GM19035 (cell line): ENCODE measurements around the gene SLK.

ENCODE experiments used
- ATAC-seq: cut with Tn5 transposase; IDR thresholded peaks from one replicate; pipeline ENCODE4 v1.9.1; 2021; ENCODE audit not compliant: unreplicated experiment

The SLK gene

DNA sequence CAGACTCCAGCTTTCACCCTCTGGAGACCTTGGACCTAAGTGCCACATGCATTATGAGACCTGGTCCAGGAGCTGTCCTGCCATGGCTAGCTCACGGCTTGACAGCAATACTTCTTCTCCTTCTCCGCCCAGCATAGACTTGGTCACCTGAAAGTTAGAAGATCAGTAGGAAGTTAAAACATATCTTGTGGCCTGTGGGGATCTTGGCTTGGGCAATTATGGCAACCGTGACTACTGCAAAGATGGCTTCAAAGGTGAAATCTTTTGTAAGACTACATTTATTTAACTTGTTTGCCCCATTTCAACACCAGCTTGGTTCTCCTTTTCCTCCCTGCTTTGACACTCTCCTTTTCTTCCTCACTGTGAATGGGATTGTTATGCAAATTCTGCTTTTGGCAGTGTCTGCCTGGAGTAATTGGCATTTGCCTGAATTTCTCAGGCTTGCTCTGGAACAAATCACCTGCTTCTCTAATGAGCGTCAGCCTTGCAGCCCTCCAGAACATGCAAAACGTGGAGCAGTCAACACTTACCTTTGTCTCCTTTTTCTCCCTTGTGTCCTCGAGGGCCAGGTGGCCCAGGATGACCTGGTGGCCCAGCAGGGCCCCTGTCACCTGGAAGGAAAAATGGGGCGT is 65.3 kb downstream of the SLK start:
- no peak for ATAC-seq

DNA sequence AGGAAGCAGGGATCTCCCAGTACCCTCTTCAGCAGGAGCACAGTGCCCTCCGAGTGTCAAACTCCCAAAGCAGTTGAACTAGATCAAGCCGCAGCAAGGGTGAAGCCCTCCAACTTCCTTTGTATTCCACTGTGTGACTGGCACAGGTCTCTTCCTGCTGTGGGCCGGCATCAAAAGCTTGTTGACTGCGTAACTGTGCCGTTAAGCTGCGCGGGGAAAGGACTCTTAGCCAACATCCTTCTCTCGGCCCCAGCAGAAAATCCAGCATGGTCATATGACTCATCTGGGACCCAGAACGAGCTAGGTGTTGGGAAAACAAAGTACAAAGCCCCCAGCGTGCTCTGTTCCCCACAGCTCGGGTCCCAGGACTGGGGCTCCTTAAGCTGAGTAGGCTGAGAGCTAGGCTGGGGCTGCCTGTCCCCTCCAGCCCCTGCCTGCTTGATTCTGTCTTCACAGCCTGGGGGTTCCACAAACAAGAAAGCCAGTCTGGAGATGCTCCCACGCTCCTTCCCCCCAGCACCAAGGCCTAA is 66.5 kb downstream of the SLK start:
- no peak for ATAC-seq

DNA sequence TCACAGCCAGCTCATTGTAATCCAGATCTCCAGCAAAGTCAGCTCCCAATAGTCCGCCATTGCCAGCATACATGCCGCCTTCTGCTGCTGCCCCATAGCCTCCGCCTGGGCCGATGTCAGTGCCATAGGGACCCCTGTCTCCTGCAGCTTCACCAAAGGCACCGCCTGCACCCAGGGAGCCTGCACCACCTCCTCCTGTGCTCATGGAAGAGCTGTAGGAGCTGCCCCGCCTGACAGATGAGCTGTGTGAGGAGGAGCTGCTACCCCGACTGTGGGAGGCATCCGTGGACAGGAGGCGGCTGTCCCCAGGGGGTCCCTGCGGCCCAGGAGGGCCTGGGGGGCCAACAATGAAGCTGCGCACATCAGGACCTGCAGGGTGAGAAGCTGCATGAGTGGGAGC is 67.0 kb downstream of the SLK start:
- no peak for ATAC-seq

DNA sequence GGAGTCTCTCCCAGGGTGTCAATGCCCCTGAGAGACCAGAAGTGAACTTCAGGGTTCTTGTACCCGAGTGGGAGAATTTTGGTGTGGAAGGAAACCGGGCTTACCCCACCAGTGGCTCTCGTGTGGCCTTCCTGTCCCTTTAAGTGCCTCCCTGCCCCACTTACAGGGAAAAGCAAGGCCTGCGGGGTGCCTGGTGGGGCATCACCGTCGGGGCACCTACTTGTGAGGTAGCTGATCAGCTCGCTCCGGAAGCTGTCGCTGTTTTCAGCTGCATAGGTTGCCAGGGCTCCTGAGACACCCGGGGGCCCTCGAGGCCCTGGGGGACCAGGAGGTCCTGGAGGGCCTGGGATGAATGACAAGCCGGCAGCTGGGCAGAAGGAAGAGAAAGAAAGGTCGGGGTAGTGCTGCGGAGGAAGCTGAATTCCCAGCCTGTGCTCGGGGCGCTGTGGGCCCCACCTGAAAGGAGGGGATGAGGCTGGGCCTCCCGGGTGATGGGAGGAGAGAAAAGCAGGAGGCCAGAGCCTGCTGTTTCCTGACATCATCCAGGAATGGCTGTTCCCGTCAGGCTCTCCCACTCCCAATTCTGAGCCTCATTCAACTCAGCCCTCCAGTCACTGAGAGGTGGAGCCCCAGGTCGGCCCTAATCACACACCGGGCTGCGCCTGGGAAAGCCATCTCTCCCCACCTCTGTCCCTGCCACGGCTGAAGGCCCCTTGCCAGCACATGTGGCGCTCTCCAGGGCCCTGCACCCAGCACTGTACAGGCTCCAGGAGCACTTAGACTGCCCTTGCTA is 67.7 kb downstream of the SLK start:
- no peak for ATAC-seq

DNA sequence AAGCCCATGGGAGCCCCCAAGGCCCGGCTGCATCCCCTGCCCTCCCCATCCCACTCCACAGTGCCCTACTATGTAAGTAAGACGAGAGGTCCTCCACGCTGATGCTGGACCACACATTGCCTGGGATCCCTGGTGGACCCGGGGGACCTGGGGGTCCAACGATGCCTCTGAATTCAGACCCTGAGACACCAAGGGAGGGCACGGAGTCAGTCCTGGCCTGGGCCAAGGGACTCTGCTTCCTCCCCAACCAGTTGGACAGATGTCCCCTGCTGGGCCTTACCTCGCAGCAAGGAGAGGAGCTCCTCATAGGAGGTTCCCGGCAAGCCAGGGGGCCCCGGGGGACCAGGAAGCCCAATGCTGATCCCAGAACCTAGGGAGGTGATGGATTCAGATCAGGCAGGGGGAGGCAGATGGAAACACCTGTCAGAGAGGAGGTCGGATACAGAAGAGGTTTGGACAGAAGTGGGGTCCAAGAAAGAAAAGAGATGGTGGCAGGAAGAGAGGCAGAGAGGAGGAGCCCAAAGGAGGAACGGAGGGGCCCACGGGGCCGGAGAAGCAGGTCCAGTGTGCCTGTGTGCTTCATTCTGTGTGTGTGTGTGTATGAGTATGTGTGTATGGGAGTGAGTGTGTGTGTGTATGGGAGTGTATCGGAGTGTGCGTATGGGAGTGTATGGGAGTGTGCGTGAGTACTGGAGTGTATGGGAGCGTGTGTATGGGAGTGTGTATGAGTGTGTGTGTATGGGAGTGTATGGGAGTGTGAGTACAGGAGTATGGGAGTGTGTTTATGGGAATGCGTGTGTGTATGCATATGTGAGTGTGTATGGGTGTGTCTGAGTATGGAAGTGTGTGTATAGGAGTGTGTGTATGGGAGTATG is 68.5 kb downstream of the SLK start:
- no peak for ATAC-seq

DNA sequence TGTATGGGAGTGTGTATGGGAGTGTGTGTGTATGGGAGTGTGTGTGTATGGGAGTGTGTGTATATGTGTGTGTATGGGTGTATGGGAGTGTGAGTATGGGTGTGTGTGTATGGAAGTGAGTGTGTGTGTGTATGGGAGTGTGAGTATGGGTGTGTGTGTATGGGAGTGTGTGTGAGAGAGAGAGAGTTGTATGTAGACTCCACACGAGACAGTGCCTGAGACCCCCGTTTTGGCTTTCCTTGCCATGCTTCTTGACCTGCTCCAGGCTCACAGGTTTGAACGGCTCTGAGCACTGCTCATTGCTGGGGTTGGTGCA is 69.1 kb downstream of the SLK start:
- no peak for ATAC-seq

DNA sequence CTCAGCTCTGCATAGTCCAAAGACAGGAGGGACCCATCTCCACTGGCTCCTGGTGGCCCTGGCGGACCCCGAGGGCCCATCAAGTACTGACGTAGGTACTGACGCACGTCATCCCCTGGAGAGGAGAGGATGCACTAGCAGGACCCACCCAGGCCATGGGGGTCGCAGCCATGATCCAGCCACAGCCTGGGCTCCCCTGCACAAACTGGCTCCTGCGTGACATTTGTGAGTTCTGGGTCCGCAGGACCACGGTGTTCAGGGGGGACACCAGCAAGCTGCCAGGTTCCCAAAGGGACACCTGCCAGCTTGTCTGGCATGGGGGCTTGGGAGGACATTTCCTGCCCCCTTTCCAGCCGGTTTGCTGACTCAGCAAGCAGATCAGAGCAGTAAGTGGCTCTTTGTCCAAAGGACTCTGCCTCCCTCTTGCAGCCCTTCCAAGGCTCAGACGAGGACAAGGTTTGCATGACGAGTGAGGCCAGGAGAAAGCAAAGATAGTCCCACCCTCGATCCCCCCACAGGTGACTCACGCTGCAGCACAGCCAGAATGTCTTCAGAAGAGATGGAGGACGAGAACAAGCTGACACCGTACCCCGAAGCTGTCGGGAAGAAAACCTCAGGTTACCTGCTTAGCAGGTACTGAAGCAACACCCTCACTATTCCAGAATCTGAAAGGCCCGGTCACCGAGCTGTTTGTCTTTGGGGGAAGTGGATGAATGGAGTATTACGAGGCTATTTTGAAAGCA is 69.7 kb downstream of the SLK start:
- no peak for ATAC-seq

DNA sequence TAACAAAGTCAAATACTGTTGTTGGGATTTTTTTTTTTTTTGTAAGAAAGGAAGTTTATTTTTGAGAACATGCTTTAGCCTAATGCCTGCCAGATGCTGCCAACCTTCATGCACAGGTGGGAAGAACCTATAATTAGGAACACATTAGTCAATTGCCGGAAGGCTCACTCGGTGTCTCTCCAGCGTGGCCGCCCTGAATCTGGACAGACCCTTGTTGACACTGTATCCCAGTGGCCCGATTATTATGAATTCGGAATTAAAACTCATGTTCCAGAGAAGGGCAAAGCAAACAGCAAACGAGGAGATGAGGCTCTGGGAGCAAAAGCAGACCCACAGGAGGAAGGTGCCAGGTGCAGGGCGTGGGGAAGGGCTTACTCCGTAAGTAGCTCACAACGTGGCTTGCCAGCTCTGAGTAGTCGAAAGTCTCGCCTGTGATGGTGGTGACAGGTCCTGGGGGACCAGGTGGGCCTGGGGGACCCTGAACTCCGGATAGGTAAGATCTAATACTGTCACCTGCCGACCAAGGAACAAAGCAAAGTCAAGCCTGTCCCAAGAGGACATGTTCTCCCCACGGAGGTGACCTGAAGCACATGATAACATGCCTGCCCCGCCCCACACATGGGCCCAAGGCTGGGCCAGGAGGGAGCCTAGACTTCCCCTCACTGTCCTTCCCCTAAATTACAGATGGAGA is 70.5 kb downstream of the SLK start:
- no peak for ATAC-seq

DNA sequence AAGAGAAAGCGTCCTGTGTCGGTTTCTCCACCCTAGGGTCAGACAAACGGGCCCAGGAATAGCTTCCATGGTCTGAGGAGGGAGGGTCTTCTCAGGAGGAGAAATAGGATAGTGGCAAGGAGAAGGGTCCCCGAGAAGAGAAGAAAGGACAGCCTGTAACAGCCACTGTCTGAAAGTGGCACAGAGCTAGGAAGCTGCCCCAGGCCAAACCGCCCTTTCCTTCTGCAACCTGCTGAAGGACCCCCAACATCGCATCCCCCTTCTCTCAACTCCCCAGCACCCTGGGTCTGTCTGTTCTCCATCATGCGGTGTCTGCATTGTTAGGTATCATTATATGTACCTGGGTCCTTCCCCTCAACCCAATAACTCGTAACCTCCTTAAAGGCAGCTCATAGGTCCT is 71.6 kb downstream of the SLK start:
- no peak for ATAC-seq

DNA sequence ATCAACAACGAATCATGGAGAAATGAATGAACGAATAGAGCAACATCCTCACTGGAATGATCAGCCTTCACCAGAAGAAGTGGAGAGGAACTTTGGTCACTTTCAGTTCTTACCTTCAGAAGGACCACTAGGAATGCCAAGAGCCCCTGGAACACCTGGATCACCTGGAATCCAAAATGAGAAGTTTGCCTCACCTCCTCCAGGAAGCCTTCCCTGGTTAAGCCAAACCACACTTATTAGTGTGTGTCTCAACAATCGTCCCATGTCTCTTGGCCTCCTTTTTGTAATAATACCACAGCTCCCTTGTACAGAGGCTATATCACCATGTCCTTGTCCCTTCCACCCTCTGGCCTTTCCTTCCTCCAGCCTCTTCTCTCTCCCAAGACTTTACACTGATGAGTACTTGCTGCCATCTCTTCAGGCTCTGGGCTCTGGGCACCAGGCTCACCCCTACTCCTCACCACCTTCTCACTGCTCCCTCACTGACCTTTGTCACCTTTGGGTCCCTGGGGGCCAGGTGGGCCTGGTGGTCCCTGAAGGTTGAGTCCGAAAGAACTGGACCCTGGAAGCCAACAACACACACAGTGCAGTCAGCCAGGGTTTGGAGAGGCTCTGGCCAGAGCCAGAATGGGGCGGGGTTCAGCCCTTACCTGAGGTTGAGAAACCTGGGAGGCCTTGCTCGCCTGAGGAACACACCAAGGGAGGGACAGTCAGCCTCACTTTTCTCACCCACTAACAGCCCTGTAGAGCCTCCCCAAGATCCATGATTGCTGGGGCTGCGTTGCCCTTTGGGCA is 72.2 kb downstream of the SLK start:
- no peak for ATAC-seq

DNA sequence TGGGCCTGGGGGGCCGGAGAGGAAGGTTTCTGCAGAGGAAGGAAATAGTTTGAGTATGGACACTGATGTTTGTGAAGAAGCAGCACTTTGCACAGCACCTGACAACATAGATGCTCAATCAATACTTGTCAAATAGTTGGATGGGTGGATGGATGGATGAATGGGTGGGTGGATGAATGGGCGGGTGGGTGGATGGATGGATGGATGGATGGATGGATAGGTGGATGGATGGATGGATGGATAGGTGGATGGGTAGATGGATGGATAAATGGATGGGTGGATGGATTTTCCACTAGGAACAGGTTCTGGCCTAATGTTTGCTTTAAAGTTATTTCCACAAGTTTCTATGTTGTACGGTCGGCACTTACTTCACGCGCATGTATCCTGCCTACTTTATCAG is 73.4 kb downstream of the SLK start:
- ATAC-seq: no peak

DNA sequence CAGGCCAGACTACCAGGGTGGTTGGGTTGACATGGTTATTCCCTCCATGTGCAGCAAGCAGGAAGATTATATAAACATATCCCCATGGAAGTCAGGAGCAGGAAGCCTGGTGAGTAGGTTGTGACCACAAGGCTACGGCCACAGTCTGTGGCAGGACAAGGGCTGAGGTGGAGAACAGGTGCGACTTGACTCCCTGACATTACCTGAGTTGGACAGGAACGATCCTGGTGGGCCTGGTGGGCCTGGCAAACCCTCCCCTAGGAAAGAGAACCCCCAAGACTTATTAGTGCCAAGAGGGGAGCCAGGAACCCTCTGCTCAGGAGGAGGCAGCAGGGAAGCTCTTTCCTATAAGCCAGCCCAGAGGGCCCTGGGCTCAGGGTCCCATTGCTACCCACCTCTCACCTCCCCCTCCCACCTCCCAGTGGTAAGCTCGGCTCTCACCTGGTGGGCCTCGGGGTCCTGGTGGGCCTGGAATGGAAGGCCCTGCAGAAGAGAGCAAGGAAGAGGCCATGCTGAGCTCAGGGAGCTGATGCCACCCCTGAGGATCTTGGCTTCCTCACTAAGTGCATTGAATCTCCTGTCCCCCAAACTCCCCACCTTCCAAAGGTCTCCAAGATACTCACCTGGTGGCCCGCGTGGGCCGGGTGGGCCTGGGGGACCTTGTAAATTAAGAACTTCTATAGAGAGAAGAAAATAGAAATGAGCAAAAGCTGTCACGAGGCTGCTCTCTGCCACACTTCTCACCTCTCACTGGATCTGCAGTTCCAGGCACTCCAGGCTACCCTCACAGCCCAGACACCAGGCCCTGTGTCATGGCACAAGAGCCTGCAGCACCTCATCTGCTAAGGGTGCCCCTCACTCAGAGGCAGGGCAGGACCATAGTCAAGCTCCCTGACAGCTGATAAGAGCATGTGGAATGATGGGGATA is 74.2 kb downstream of the SLK start:
- no peak for ATAC-seq

DNA sequence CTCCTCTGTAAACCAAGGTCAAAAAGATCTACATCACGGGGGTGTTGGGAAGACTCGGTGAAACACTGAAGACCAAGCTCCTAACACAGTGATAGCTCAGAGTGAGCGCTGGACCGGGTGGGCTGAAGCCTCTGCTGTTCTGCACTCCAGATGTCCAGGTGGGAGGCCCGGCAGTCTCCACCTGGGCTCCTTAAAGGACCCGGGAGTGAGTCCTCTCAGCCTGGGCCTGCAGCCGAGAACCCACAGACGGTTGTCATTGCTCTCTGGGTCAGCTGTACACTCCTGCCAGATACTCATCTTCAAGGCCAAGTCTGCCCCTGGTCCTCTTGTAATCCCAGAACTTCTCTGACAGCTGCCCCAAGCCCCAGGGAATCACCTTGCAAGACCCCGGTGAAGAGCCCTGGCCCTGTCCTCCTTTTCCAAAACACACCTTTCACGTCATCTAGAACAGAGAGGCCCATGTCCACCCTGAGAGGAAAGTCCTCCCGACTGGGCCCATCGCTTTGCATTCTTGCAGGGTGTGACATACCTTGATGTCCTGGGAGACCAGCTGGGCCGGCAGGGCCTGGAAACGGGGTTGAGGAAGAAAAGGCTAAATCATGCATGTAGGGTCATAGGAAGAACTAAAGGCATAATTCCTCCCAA is 75.1 kb downstream of the SLK start:
- no peak for ATAC-seq

DNA sequence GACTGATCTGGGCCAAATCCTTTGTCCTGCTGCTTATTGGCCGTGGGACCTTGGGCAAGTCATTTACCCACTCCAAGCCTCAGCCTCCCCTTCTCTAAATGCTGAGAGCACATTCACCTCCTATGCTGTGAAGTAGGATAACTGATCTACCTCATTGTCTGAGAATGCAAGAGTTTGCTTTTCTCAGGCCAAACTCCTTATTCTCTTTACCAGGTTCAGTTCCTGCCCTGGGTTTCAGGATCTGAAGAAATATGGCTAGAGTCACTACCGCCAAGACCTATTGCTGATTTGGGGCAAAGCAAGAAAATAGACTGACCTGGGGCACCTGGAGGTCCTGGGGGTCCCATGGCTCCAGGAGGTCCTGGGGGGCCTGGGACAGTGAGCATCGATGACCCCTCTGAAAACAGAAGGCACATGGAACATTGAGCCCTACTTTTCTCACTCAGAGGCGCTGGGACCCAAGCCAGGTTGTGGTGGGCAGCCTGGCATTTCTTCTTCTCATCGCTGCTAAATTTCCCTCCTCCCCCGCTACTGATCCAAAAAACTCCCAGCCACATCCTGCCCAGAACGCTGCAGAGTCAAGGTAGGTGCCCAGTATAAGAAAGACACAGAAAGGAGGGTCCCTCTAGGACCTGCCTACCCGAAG is 76.4 kb downstream of the SLK start:
- ATAC-seq: no peak

DNA sequence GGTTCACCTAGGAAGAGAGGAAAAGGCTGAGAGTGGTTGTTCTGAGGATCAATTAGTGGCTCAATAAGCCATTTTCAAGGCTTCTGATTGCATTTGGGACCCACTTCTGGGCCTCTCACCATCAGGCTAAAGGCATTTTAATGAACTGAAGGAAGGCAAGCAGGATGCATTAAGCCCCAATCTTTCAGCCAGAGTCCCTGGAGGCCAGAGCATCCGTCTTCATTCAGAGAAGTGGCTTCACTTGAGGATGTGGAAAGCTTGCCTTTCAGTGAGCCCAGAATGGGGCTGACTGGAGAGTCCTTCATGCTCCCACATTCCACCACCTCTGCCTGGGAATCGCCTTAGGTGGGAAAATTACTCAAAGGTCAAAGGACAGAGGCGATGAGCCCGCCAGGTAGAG is 76.9 kb downstream of the SLK start:
- ATAC-seq: no peak

DNA sequence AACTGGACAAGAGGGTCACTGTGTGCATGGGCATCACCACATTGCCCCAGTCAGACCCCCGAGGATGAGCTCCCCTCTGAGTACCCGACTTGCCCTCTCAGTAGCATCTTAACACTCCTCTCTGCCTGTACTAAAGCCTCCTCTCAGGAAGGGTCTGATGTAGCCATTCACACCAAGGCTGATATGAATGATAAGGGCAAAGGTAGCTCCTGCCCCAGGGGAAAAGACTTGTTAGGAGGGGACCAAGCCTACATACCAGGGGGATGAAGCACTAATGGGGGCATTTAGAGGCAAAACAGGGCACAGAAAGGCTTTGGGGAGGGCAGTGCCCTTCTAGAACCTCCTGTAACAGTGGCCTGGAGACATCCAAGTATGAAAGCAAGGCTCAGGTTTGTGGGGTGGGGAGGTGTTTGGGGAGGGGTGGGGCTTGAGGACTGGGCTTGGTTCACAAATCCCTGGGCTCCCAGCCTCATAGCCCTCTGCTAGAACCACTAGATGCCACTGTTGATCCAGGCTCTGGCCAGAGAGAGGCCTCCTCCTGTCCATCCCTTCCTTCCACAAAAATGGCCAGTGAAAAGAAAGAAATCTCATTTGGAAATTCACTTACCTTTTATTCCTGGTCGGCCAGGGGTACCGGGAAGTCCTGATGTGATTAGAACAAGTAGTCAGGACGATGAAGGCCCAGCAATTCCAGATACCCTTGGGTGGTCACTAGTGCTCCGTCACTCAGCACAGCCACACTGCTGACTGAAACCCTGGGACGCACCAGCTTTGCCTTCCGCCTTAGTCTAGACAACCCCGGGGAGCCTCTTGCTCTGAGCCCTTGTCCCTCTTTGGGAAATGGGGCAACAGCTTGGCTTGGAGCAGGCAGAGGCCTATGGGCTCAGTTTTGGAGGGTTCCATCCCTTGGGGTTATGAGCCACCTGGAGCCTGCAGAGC is 78.5 kb downstream of the SLK start:
- ATAC-seq: no peak

DNA sequence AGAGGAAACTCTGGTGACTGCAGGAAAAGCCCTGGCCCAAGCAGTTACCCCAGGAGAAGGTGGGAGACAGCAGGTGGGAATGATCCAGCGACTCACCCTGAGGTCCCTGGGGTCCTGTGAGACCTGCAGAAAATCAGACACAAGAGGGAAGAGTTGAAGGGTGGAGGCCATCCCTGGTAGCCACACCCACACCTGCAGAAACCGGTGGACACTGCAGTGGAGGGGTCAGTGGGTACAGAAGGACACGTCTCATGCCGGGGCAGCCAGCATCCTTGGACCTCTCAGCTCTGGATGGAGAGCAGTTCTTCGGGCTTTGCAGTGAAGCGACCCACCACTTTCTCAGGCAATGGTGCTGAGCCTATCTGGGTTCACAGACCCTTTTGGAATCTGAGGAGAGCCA is 79.7 kb downstream of the SLK start:
- ATAC-seq: no peak
